GM12864 (cell line): ENCODE data around the gene KXD1.

Experiments
- DNase-seq: peaks from one replicate; pipeline ENCODE4 v3.0.0-alpha.2; 2011; ENCODE audit warnings: low read depth
- H3K4me3 ChIP-seq: 2 replicates; pipeline ENCODE4 v1.5.1; 2011; ENCODE audit warnings: mild to moderate bottlenecking, low read depth, low read length, control low read depth
- TF ChIP-seq, protein P1 (sequence below): IDR thresholded peaks from 2 replicates; pipeline ENCODE4 v1.5.1; 2011; ENCODE audit warnings: low read depth, mild to moderate bottlenecking, moderate library complexity, low read length, control low read depth, inconsistent platforms; ENCODE audit errors: missing control alignments

Gene KXD1

DNA sequence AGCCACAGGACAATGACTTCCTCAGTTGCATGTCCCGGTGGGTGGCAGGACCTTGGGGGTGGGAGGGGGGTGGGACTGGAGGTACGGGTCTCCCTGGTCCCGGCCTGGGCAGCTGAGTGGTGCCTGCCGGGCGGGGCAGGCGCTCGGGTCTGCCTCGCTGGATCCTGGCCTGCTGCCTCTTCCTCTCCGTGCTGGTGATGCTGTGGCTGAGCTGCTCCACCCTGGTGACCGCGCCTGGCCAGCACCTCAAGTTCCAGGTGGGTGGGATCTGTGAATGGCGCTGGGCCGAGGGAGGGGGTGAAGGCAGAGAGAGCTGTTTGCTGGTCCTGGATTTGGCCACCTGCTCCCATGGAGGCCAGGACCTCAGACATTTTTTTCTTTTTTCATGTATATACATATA, 60.6 kb downstream of the KXD1 start:
- DNase-seq = no peak
- no peak overlapping the region for H3K4me3 ChIP-seq
- TF ChIP-seq, protein P1, sequence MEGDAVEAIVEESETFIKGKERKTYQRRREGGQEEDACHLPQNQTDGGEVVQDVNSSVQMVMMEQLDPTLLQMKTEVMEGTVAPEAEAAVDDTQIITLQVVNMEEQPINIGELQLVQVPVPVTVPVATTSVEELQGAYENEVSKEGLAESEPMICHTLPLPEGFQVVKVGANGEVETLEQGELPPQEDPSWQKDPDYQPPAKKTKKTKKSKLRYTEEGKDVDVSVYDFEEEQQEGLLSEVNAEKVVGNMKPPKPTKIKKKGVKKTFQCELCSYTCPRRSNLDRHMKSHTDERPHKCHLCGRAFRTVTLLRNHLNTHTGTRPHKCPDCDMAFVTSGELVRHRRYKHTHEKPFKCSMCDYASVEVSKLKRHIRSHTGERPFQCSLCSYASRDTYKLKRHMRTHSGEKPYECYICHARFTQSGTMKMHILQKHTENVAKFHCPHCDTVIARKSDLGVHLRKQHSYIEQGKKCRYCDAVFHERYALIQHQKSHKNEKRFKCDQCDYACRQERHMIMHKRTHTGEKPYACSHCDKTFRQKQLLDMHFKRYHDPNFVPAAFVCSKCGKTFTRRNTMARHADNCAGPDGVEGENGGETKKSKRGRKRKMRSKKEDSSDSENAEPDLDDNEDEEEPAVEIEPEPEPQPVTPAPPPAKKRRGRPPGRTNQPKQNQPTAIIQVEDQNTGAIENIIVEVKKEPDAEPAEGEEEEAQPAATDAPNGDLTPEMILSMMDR = no peak
